ENCODE data around the gene SH3RF3. TPM values are rescaled to one million over a fixed set of nuclear protein-coding genes. Genes with fewer than 3 reads are reported as not detected.

The SH3RF3 gene
- total and polyA plus RNA-seq, 10 of the 15 experiments (the other 5 are each of a cell fraction or from before 2014, with no cell fraction given): 0.08 to 8.8 (median 2.3) TPM

DNA sequence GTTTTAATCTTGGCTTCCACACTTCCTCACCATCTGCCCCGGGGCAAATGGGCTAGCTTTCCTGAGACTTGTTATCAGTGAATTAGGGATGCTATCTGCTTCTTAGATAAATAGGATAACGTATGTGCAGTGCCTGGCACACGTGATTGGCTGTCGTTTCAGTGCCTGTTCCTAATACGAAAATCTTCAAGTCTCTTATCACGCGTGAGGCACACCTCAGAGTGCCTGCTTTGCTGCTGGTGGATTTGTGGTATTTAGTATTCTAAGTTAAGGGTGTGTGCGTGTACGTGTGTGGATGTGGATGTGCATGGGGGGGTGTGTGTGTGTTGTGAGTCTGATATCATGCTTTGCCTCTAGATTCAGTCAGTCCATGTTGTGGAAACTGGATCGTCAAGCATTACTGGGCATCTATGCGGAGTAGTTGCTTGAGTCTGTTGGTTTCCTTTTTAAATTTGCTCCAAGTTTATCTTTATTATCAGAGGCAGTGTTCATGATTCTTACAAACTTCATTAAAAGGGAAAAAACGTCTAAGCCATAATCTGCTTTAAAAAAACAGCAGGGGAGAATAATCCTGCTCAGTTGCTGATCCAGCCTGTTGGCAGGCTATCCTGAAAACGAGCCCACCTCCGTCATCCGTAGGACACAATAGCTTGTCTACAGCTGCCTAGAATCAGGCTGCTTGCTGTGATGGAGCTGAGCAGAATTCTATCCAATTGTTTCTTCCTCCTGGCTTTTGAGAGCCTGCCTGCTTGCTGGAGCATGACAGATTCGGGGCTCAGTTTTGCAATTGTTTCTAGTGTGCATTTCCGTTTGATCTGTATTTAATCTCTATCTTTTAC lies 6.6 kb downstream of the SH3RF3 start:
- 56% methylated on average over 17 of the region's 17 CpGs for WGBS (ENCODE audit: insufficient coverage, insufficient replicate concordance, low lambda C conversion rate, missing lambda C conversion rate)
- in situ Hi-C loops (cut with MboI): loop anchor here (5.0 kb wide), 1 partner anchor 52 kb away; no protein-coding TSS in a partner anchor
- H3K9ac ChIP-seq (ENCODE audit: control insufficient read depth, insufficient read depth, low read length): no peak overlapping the region
- H3K27me3 ChIP-seq (replicated peaks in 1 of 2; ENCODE audit: control insufficient read depth in 2 of 2, insufficient read depth in 2 of 2, low read length in 1 of 2): no peaks in the 10 kb centered on the region
- no peak overlapping the region for H3K27ac ChIP-seq (ENCODE audit: control insufficient read depth, insufficient read depth)
- ATAC-seq (no peak), FAIRE-seq (no peak), DNase-seq (ENCODE audit: low read depth, low spot score) (no peak)
- no peak overlapping the region for H3K4me3 ChIP-seq
- ChIA-PET RAD21 (ENCODE audit: unreplicated experiment) (interaction anchor here (1.4 kb wide), 1 partner anchor 197 kb away, joined by 4 read pairs; no protein-coding TSS in a partner anchor), CTCF (interaction anchor here (0.9 to 6.1 kb wide), 2 partner anchors 75 to 375 kb away, joined by 4 to 48 read pairs; no protein-coding TSS in a partner anchor), SMC1A (ENCODE audit: uncharacterized antibody, unreplicated experiment) (interaction anchor here (0.6 to 1.7 kb wide), 5 partner anchors 10 to 372 kb away, joined by 3 to 5 read pairs (median 3); no protein-coding TSS in a partner anchor), POLR2A (interaction anchor here (0.6 kb wide), 1 partner anchor 102 kb away, joined by 3 read pairs; no protein-coding TSS in a partner anchor)
- H2AFZ ChIP-seq (ENCODE audit: control insufficient read depth, low read depth, low read length): no peak overlapping the region
- H3K79me2 ChIP-seq (ENCODE audit: control insufficient read depth, insufficient read depth, low read length): peaks cover 3% of the 10 kb centered on the region
- H3K4me2 ChIP-seq (ENCODE audit: control insufficient read depth, insufficient read depth): no peak overlapping the region
- no peaks in the 10 kb centered on the region for H3K9me3 ChIP-seq (replicated peaks; ENCODE audit: control insufficient read depth, insufficient read depth, low read length)
- no TSS peak for BruUV-seq (replicated peaks)
- H3K36me3 ChIP-seq (ENCODE audit: control insufficient read depth in 2 of 2, insufficient read depth in 2 of 2, low read length in 1 of 2): no peaks in the 10 kb centered on the region
- intact Hi-C loops (cut with micrococcal nuclease; ENCODE audit: unreplicated experiment): no loop called here
- H3K4me1 ChIP-seq (ENCODE audit: control insufficient read depth, insufficient read depth, low read length): peaks cover 5% of the 10 kb centered on the region
- H4K20me1 ChIP-seq (ENCODE audit: control insufficient read depth, insufficient read depth): no peaks in the 10 kb centered on the region
- TF ChIP-seq WRNIP1 (IDR thresholded peaks at IDR 0.05; ENCODE audit: borderline replicate concordance, low read depth, low read length): no peak
- no peak for TF ChIP-seq SIN3A (IDR thresholded peaks at IDR 0.05; ENCODE audit: low read depth, low read length)
- no peak for TF ChIP-seq SMARCA5 (IDR thresholded peaks at IDR 0.05)
- no peak for TF ChIP-seq ETV6 (conservative IDR thresholded peaks at IDR 0.05 in 1 of 2, IDR thresholded peaks at IDR 0.05 in 1 of 2; ENCODE audit: borderline replicate concordance in 1 of 2, low read depth in 1 of 2)
- TF ChIP-seq RELA (IDR thresholded peaks at IDR 0.05; ENCODE audit: borderline replicate concordance, partially characterized antibody): no peak
- TF ChIP-seq, protein P1, sequence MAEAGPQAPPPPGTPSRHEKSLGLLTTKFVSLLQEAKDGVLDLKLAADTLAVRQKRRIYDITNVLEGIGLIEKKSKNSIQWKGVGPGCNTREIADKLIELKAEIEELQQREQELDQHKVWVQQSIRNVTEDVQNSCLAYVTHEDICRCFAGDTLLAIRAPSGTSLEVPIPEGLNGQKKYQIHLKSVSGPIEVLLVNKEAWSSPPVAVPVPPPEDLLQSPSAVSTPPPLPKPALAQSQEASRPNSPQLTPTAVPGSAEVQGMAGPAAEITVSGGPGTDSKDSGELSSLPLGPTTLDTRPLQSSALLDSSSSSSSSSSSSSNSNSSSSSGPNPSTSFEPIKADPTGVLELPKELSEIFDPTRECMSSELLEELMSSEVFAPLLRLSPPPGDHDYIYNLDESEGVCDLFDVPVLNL (IDR thresholded peaks at IDR 0.05; ENCODE audit: low read depth, low read length): no peak
- no peak for TF ChIP-seq MXI1 (IDR thresholded peaks at IDR 0.05; ENCODE audit: low read depth, low read length)
- TF ChIP-seq EP300 (IDR thresholded peaks at IDR 0.05; ENCODE audit: borderline replicate concordance in 1 of 2, control insufficient read depth in 1 of 2, low read depth in 2 of 2, low read length in 2 of 2): no peak
- TF ChIP-seq SPI1 (IDR thresholded peaks at IDR 0.05; ENCODE audit: borderline replicate concordance, insufficient read depth, low read depth, low read length): no peak
- TF ChIP-seq, protein P2, sequence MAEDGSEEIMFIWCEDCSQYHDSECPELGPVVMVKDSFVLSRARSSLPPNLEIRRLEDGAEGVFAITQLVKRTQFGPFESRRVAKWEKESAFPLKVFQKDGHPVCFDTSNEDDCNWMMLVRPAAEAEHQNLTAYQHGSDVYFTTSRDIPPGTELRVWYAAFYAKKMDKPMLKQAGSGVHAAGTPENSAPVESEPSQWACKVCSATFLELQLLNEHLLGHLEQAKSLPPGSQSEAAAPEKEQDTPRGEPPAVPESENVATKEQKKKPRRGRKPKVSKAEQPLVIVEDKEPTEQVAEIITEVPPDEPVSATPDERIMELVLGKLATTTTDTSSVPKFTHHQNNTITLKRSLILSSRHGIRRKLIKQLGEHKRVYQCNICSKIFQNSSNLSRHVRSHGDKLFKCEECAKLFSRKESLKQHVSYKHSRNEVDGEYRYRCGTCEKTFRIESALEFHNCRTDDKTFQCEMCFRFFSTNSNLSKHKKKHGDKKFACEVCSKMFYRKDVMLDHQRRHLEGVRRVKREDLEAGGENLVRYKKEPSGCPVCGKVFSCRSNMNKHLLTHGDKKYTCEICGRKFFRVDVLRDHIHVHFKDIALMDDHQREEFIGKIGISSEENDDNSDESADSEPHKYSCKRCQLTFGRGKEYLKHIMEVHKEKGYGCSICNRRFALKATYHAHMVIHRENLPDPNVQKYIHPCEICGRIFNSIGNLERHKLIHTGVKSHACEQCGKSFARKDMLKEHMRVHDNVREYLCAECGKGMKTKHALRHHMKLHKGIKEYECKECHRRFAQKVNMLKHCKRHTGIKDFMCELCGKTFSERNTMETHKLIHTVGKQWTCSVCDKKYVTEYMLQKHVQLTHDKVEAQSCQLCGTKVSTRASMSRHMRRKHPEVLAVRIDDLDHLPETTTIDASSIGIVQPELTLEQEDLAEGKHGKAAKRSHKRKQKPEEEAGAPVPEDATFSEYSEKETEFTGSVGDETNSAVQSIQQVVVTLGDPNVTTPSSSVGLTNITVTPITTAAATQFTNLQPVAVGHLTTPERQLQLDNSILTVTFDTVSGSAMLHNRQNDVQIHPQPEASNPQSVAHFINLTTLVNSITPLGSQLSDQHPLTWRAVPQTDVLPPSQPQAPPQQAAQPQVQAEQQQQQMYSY (CRISPR knock-in tag; IDR thresholded peaks at IDR 0.05): no peak
- TF ChIP-seq, protein P3, sequence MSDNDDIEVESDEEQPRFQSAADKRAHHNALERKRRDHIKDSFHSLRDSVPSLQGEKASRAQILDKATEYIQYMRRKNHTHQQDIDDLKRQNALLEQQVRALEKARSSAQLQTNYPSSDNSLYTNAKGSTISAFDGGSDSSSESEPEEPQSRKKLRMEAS (IDR thresholded peaks at IDR 0.05; ENCODE audit: low read depth, low read length): no peak
- no peak for TF ChIP-seq CHD1 (IDR thresholded peaks at IDR 0.05; ENCODE audit: low read depth, low read length)

All from GM12878 (cell line).